ENCODE results near the gene PARVA.
A peak's percentile ranks its signal among the peaks of the same experiment; 100 is the strongest.

DNA sequence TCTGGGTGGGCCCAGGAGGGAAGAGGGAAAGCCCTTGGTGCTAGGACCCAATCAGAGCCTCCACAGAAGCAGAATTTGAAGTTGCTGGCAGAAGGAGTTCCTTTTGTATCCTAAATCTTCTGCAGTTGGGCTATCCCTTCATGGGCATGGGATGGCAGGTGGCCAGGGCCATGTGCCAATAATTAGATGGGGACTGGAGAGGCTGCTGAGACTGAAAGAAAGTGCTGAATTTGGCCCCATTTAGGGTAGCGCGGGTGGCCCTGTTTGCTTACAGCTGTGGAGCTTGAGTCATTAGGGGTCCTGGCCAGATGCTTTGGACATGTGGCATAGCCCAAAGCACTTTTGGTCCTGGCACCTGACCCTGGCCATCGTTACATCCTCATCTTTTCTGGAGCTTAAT, 27.1 kb downstream of the PARVA start:
- no peak for TF ChIP-seq CTCF (IDR thresholded peaks at IDR 0.05)
- TF ChIP-seq POLR2A (IDR thresholded peaks at IDR 0.05; ENCODE audit: low read depth): no peak
- TF ChIP-seq POLR2AphosphoS5 (IDR thresholded peaks at IDR 0.05): peak in 1 of 2 donors; percentile 33

Measured in esophagus muscularis mucosa (tissue), 3 donors.